Tibial nerve (tissue), 3 donors: Measurements from ENCODE around the gene PRPS1.

Experiments used
- CTCF ChIP-seq, 5 experiments: fragments of 200-600 bp in 3 of 5; fragments of 450-650 bp in 2 of 5; sonication (generic) in 3 of 5; IDR thresholded peaks; one replicate each; pipeline ENCODE4 v1.5.1; 2016 to 2019; ENCODE audit warnings: antibody characterized with exemption in 5 of 5, mild to moderate bottlenecking in 3 of 5, moderate library complexity in 2 of 5
- POLR2A ChIP-seq, 2 donors: fragments of 450-650 bp; IDR thresholded peaks; one replicate each; pipeline ENCODE4 v1.6.1; 2017; ENCODE audit warnings: antibody characterized with exemption in 2 of 2, mild to moderate bottlenecking in 2 of 2, moderate library complexity in 2 of 2

- TF ChIP-seq POLR2A (IDR thresholded peaks at IDR 0.05): no peak
- TF ChIP-seq CTCF (IDR thresholded peaks at IDR 0.05): no peak
These were observed 31.0 kb upstream of the PRPS1 start for GRCh38 chrX:107597264-107597663.
